HG02623 (cell line): ENCODE measurements around the gene REELD1.

ENCODE experiments used
- ATAC-seq: cut with Tn5 transposase; IDR thresholded peaks from one replicate; pipeline ENCODE4 v1.9.1; 2021; ENCODE audit warnings: moderate library complexity; ENCODE audit not compliant: unreplicated experiment

REELD1 gene

DNA sequence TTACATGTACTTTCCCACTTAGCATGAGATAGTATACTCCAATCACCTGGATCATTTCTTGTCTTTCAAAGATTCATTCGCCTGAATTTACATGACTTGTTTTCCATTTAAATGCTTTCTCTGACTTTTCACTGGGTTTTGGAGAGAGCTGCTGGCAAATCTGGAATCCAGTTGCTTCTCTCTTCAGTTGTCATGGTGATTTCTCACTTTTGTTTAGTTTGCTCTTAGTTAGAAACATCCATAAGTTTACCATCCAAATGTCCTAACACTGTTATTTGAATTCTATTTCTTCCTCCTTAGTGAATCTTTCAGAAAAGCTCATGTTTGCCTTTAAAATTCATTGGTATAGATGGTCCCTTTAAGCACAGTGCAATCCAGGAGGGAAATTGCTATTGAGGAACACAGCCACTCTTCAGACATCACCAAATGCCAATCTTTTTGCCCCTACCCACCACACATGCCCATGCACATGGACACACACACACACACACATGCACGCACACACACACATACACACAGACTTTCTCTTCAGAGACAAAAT is 51.7 kb downstream of the REELD1 start:
- no peak for ATAC-seq

DNA sequence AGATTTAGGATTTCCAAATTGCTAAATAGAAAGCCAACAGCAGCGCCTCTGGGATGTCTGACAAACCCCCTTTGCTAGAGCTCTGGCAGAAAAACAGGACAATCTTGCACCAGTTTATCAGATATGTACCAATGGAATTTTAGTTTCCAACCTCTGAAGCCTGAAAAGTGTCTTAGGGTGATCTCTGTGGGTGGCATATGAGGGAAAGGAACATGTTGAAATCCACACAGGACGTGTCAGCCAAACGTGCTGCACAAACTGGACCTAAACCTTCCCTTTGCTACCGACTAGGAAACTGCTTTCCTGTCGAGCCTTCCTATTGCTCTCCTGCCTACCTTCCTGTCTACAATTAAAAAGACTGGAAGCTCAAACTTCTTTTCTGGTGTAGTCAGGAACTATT is 53.5 kb downstream of the REELD1 start:
- no peak for ATAC-seq

- ATAC-seq: peak; percentile 44
Measured at GRCh38 chr4:146269228-146269653, 54.9 kb downstream of the REELD1 start.

- peak; percentile 22 for ATAC-seq
Measured at GRCh38 chr4:146271466-146271865, 57.1 kb downstream of the REELD1 start.

DNA sequence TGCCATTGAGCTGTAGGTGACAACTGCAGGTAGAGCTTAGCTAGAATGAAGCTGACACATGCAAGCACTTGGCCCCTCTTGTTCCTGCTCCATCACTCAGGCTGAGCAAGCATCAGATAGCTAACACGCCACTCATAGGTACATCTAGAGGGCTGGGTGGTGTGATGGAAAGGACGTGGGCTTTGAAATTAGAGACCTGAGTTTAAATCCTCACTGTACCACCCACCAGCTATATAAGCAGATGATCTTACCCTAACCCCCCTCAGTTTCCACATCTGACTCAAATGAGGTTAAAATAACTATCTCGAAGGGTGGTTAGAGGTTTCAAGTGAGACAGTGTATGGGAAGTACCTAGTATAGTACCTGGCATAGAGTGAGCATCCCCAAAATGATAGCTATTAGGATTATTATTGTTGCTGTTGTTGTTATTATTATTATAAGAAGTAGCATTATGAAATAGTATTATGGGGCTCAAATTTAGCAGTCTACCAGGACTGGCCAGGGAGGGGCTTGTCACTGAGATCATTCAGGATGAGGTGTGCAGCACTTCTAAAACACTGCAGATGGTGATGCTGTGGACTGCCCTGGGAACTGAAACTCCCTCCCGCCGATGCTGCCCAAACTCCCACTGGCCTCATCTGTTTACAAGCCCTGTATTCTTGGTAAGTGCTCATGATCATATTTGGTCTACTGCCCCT is 59.0 kb downstream of the REELD1 start:
- peak; percentile 65 for ATAC-seq

DNA sequence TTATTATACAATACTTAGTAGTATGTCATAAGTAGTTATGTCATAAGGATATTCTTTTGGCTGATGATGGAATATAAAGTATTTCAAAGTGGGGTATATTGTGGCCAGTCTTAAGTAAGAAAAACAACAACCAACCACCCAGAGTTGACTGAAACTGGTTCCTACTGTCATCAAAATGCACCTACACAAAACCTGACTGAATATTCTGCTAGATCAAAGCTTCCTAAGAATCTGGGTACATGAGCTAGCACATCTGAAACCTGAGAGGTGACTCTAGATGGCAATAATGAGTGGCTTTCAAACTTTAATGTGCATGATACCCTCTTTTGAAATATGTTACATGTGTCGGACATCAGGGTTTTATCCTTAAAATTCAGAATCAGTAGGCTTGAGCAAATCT is 60.4 kb downstream of the REELD1 start:
- ATAC-seq: no peak

DNA sequence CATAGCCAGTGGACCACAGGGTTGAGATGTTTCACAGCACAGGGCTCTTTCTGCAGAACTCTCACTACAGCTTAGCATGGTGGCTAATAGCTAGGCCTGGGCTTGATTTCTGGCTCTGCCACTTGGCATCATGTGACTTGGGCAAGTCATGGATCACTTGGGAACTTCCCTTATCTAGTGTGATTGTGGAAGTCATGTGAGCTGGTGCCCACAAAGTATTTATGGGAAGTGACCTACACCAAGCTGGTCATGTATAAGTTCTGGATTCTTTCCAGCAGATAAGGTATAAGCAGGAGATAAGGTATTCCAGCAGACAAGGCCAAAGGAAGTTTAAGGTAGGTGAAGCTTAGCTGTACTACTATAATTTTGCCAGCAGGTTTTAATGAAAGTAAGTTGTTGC is 61.0 kb downstream of the REELD1 start:
- no peak for ATAC-seq

DNA sequence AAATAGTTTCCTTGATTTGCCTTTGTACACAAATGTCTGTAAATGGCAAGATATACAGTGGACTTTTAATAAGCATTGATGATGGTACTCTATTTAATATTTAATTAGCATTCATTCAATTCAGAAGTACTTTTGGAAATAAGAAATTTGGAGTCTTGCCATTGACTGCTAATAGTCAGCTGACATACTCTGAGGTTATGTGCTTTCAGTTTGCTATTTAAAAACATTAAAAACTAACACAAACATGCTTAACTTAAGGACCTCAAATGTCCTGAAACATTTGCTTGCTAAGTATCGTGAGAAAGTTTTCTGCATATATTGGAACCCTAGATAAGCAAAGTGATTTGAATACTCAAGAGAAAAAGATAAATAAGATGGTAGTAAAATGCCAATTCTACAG is 64.6 kb downstream of the REELD1 start:
- no peak for ATAC-seq
